Measurements from ENCODE around the gene GRID1. TPM values are rescaled to one million over a fixed set of nuclear protein-coding genes. Genes with fewer than 3 reads are reported as not detected.

GRID1 gene
- total RNA-seq, 1 donor from 2014 or later, result 0.60 TPM

DNA sequence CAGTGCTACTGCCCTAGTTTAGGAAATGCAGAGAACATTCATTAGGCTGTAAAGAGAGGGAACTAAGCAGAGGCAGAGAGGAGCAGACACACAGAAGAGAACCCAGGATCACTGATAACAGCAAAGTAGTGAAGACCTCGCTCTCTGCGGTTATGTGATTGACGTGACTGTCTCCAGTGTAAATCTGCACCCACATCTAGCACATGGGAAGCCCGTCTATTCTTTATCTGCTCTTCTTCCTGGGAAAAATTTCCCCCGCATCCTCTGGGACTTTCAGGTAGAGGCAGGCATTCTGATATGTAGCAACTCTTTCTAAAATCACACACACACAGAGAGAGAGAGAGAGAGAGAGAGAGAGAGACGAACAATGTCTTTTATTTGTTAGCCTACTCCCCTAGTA lies 699.6 kb downstream of the GRID1 start:
- H3K36me3 Mint-ChIP-seq (ENCODE audit: low read depth), result peaks cover 6% of the 10 kb centered on the region
- TF ChIP-seq, protein P1, sequence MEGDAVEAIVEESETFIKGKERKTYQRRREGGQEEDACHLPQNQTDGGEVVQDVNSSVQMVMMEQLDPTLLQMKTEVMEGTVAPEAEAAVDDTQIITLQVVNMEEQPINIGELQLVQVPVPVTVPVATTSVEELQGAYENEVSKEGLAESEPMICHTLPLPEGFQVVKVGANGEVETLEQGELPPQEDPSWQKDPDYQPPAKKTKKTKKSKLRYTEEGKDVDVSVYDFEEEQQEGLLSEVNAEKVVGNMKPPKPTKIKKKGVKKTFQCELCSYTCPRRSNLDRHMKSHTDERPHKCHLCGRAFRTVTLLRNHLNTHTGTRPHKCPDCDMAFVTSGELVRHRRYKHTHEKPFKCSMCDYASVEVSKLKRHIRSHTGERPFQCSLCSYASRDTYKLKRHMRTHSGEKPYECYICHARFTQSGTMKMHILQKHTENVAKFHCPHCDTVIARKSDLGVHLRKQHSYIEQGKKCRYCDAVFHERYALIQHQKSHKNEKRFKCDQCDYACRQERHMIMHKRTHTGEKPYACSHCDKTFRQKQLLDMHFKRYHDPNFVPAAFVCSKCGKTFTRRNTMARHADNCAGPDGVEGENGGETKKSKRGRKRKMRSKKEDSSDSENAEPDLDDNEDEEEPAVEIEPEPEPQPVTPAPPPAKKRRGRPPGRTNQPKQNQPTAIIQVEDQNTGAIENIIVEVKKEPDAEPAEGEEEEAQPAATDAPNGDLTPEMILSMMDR (IDR thresholded peaks at IDR 0.05), result no peak
- H3K4me3 Mint-ChIP-seq (ENCODE audit: unreplicated experiment), result no peak overlapping the region
- peaks cover 9% of the 10 kb centered on the region for H3K9me3 Mint-ChIP-seq (ENCODE audit: low read depth)
- peaks cover 13% of the 10 kb centered on the region for H3K27me3 Mint-ChIP-seq (ENCODE audit: low read depth)
- H3K4me1 Mint-ChIP-seq (ENCODE audit: low read depth), result no peaks in the 10 kb centered on the region
- DNase-seq (ENCODE audit: low spot score), result no peak
- H3K27ac Mint-ChIP-seq (ENCODE audit: unreplicated experiment), result no peak overlapping the region

DNA sequence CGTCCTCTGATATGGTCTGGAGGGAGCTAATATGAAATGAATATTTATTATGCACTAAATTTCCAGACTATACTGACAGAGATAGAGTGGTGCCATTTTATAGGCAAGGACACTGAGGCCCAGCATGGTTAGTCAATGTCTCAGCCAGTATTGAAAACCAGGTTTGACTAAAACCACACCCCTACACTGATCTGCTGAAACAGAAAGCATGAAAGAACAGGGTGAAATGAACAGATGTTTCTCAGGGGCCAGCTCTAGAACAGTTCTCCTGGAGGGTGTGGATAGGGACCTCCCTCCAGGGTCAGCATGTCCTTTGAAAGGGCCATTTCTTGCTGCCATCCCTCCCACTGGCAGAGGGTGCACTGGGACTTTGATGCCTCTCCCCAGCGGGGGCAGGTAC lies 700.5 kb downstream of the GRID1 start:
- no peak for DNase-seq (ENCODE audit: low spot score)
- H3K36me3 Mint-ChIP-seq (ENCODE audit: low read depth), result peaks cover 6% of the 10 kb centered on the region
- H3K27ac Mint-ChIP-seq (ENCODE audit: unreplicated experiment), result no peak overlapping the region
- H3K4me1 Mint-ChIP-seq (ENCODE audit: low read depth), result no peaks in the 10 kb centered on the region
- peaks cover 4% of the 10 kb centered on the region for H3K9me3 Mint-ChIP-seq (ENCODE audit: low read depth)
- H3K27me3 Mint-ChIP-seq (ENCODE audit: low read depth), result peaks cover 13% of the 10 kb centered on the region
- TF ChIP-seq, protein P1 (IDR thresholded peaks at IDR 0.05), result no peak
- no peak overlapping the region for H3K4me3 Mint-ChIP-seq (ENCODE audit: unreplicated experiment)

DNA sequence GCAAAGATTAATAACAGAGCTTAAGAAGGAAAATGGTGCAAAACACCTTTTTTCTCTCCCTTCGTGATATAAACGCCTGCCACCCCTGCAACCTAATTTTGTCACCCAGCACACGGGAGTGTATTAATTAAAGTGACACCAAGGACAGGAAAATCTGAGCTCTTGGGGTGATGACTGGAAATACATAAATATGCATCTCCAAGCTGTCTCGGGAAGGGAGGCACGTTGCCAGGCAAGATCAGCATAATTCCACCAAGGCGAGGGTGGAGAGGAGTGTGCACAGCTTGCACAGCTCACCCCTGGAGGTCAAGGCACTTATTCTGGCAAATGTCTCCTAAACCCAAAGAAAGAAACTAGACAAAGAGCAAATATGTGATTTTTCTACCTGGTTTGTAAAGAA lies 700.9 kb downstream of the GRID1 start:
- H3K4me1 Mint-ChIP-seq (ENCODE audit: low read depth), result no peaks in the 10 kb centered on the region
- DNase-seq (ENCODE audit: low spot score), result no peak
- TF ChIP-seq, protein P1 (IDR thresholded peaks at IDR 0.05), result no peak
- peaks cover 3% of the 10 kb centered on the region for H3K36me3 Mint-ChIP-seq (ENCODE audit: low read depth)
- H3K27me3 Mint-ChIP-seq (ENCODE audit: low read depth), result peaks cover 10% of the 10 kb centered on the region
- H3K27ac Mint-ChIP-seq (ENCODE audit: unreplicated experiment), result no peak overlapping the region
- no peak overlapping the region for H3K4me3 Mint-ChIP-seq (ENCODE audit: unreplicated experiment)
- peaks cover under 1% of the 10 kb centered on the region for H3K9me3 Mint-ChIP-seq (ENCODE audit: low read depth)

DNA sequence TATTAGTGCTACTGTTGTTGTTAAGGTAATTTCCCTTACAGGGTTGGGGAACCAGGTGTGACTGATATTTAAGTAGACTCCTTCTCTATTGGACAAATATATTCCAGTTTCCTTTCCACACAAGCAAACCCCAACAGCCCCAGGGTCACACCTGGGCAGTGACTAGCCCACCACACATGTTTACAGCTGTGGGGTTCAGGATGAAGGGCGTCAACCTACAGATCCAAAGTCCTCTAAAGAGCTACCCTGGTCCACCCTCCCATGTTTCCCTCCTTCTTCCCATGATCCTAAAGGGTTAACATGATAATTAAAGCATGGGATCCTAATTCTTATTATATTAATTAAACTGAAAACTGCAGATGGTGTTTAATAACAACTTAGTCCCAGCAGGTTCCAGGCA lies 701.5 kb downstream of the GRID1 start:
- H3K27me3 Mint-ChIP-seq (ENCODE audit: low read depth), result peaks cover 10% of the 10 kb centered on the region
- DNase-seq (ENCODE audit: low spot score), result no peak
- H3K9me3 Mint-ChIP-seq (ENCODE audit: low read depth), result no peaks in the 10 kb centered on the region
- H3K4me3 Mint-ChIP-seq (ENCODE audit: unreplicated experiment), result no peak overlapping the region
- no peak overlapping the region for H3K27ac Mint-ChIP-seq (ENCODE audit: unreplicated experiment)
- TF ChIP-seq, protein P1 (IDR thresholded peaks at IDR 0.05), result no peak
- H3K4me1 Mint-ChIP-seq (ENCODE audit: low read depth), result no peaks in the 10 kb centered on the region
- H3K36me3 Mint-ChIP-seq (ENCODE audit: low read depth), result peaks cover 1% of the 10 kb centered on the region

DNA sequence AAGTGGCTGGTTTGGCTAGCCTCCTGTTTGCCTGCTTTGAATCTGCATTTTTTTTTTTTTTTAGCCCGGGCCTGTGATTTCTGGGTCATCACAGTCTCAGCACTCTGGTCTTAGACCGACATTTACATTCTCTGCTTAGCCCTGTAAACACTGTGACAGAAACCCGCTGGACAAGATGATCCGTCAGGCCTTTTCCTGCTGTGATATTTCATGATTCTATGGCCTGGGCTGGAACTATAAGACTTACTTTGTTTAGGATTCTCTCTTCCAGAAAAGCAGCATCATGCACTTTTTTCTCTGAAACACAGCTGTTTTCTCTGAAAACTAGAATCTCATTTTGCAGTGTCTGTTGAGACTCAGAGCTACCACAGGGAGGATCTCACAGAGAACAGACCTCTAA lies 705.5 kb downstream of the GRID1 start:
- H3K27me3 Mint-ChIP-seq (ENCODE audit: low read depth), result peaks cover 3% of the 10 kb centered on the region
- peaks cover 1% of the 10 kb centered on the region for H3K36me3 Mint-ChIP-seq (ENCODE audit: low read depth)
- H3K4me1 Mint-ChIP-seq (ENCODE audit: low read depth), result peaks cover 12% of the 10 kb centered on the region
- TF ChIP-seq, protein P1 (IDR thresholded peaks at IDR 0.05), result no peak
- H3K9me3 Mint-ChIP-seq (ENCODE audit: low read depth), result no peaks in the 10 kb centered on the region
- no peak overlapping the region for H3K27ac Mint-ChIP-seq (ENCODE audit: unreplicated experiment)
- DNase-seq (ENCODE audit: low spot score), result no peak
- H3K4me3 Mint-ChIP-seq (ENCODE audit: unreplicated experiment), result no peak overlapping the region
